Endometrial microvascular endothelial cells (primary cell): ENCODE data around the gene SEL1L3. TPM values are rescaled to one million over a fixed set of nuclear protein-coding genes. Genes with fewer than 3 reads are reported as not detected.

Experiments used
- in situ Hi-C: cut with HindIII; loops from 2 replicates; pipeline ENCODE4 v1.10.0; 2017; ENCODE audit warnings: low sequenced_read_pairs, low pct_unique_long_range_greater_than_20kb; ENCODE audit errors: inconsistent ontology term
- total RNA-seq: library from RNA; depleted of rRNA; stranded (reverse); fragments of >200 nt; gene quantifications from one replicate; pipeline ENCODE4 v1.2.3, GENCODE V29; 2015; ENCODE audit errors: inconsistent ontology term

Gene SEL1L3
- total RNA-seq, 1 donor from 2014 or later: 58.4 TPM

GRCh38 chr4:25803720-25804225 lies 59.0 kb downstream of the SEL1L3 start:
- in situ Hi-C loops: no loop called here

GRCh38 chr4:25801594-25801993 lies 61.2 kb downstream of the SEL1L3 start:
- in situ Hi-C loops: no loop called here

GRCh38 chr4:25800245-25800644 lies 62.5 kb downstream of the SEL1L3 start:
- in situ Hi-C loops: no loop called here

- in situ Hi-C loops: no loop called here
These were observed 63.3 kb downstream of the SEL1L3 start for GRCh38 chr4:25799522-25799921.

GRCh38 chr4:25797136-25797535 lies 65.7 kb downstream of the SEL1L3 start:
- in situ Hi-C loops: no loop called here

- in situ Hi-C loops: no loop called here
These were observed 67.0 kb downstream of the SEL1L3 start for GRCh38 chr4:25795566-25796454.

GRCh38 chr4:25795091-25795490 lies 67.7 kb downstream of the SEL1L3 start:
- in situ Hi-C loops: no loop called here

GRCh38 chr4:25792876-25793275 lies 69.9 kb downstream of the SEL1L3 start:
- in situ Hi-C loops: no loop called here

GRCh38 chr4:25792200-25792791 lies 70.5 kb downstream of the SEL1L3 start:
- in situ Hi-C loops: no loop called here

- in situ Hi-C loops: no loop called here
These were observed 72.8 kb downstream of the SEL1L3 start for GRCh38 chr4:25790024-25790423.

- in situ Hi-C loops: no loop called here
These were observed 74.0 kb downstream of the SEL1L3 start for GRCh38 chr4:25788703-25789238.

GRCh38 chr4:25786497-25787065 lies 76.2 kb downstream of the SEL1L3 start:
- in situ Hi-C loops: no loop called here

- in situ Hi-C loops: no loop called here
These were observed 78.8 kb downstream of the SEL1L3 start for GRCh38 chr4:25783943-25784342.

- in situ Hi-C loops: no loop called here
These were observed 79.7 kb downstream of the SEL1L3 start for GRCh38 chr4:25783126-25783525.

GRCh38 chr4:25782482-25782881 lies 80.3 kb downstream of the SEL1L3 start:
- in situ Hi-C loops: no loop called here

- in situ Hi-C loops: no loop called here
These were observed 83.8 kb downstream of the SEL1L3 start for GRCh38 chr4:25779021-25779420.

- in situ Hi-C loops: no loop called here
These were observed 86.0 kb downstream of the SEL1L3 start for GRCh38 chr4:25776795-25777194.

- in situ Hi-C loops: no loop called here
These were observed 87.6 kb downstream of the SEL1L3 start for GRCh38 chr4:25775166-25775565.

- in situ Hi-C loops: no loop called here
These were observed 89.4 kb downstream of the SEL1L3 start for GRCh38 chr4:25773358-25773757.

GRCh38 chr4:25771672-25772071 lies 91.1 kb downstream of the SEL1L3 start:
- in situ Hi-C loops: no loop called here
